GM12891 (cell line): Measurements from ENCODE around the gene CLDN1.

ENCODE experiments used
- POLR2A ChIP-seq: IDR thresholded peaks from 2 replicates; pipeline ENCODE4 v1.6.1; 2011; ENCODE audit warnings: low read depth, low read length, control low read depth
- POLR2AphosphoS5 ChIP-seq: IDR thresholded peaks from 2 replicates; pipeline ENCODE4 v1.6.1; 2011; ENCODE audit warnings: low read depth, low read length, control low read depth

GRCh38 chr3:190359813-190360212 lies 37.6 kb upstream of the CLDN1 start:
- TF ChIP-seq POLR2A = no peak
- no peak for TF ChIP-seq POLR2AphosphoS5
